Loucy (cell line): ENCODE measurements around the gene ERMN.

Source experiments
- CTCF ChIP-seq: fragments of 200-600 bp; sonication (generic); conservative IDR thresholded peaks from 2 replicates; pipeline ENCODE4 v1.5.1; 2014; ENCODE audit warnings: mild to moderate bottlenecking, antibody characterized with exemption, low read length
- EZH2phosphoT487 ChIP-seq: fragments of 200-600 bp; IDR thresholded peaks from 2 replicates; pipeline ENCODE4 v1.6.1; 2018; ENCODE audit warnings: antibody characterized with exemption, mild to moderate bottlenecking, moderate library complexity, borderline replicate concordance

GRCh38 chr2:157290525-157290924, 35.1 kb downstream of the ERMN start:
- TF ChIP-seq CTCF (no peak), EZH2phosphoT487 (no peak)
